ENCODE data around the gene SEPTIN10.
A peak's percentile ranks its signal among the peaks of the same experiment; 100 is the strongest.
"Not testable (repeated sequence)": the region's sequence is repeated elsewhere in the genome, so short reads cannot be mapped to it uniquely, and the experiment has no call there.

The SEPTIN10 gene

GRCh38 chr2:109649736-109650695 is 36.2 kb upstream of the SEPTIN10 start:
- no peak overlapping the region for H3K4me3 ChIP-seq (replicated peaks; ENCODE audit: low read depth, low read length)
- no peak for TF ChIP-seq CTCF (IDR thresholded peaks at IDR 0.05; ENCODE audit: low read length, missing control alignments)

GRCh38 chr2:109648041-109648527 is 34.3 kb upstream of the SEPTIN10 start:
- peak; percentile 31 for DNase-seq (ENCODE audit: low read depth)
- TF ChIP-seq CTCF (IDR thresholded peaks at IDR 0.05; ENCODE audit: low read length, missing control alignments) = no peak

More at GRCh38 chr2:109649736-109650695, 36.2 kb upstream of the SEPTIN10 start:
- no peak for DNase-seq (ENCODE audit: low read depth)

GRCh38 chr2:109647636-109648035 is 33.9 kb upstream of the SEPTIN10 start:
- TF ChIP-seq CTCF (IDR thresholded peaks at IDR 0.05; ENCODE audit: low read length, missing control alignments) = no peak
- no peak overlapping the region for H3K4me3 ChIP-seq (replicated peaks; ENCODE audit: low read depth, low read length)
- DNase-seq (ENCODE audit: low read depth) = no peak

More at GRCh38 chr2:109648041-109648527, 34.3 kb upstream of the SEPTIN10 start:
- no peak overlapping the region for H3K4me3 ChIP-seq (replicated peaks; ENCODE audit: low read depth, low read length)

GRCh38 chr2:109646961-109647360 is 33.2 kb upstream of the SEPTIN10 start:
- no peak for DNase-seq (ENCODE audit: low read depth)
- no peak for TF ChIP-seq CTCF (IDR thresholded peaks at IDR 0.05; ENCODE audit: low read length, missing control alignments)

GRCh38 chr2:109645412-109646184 is 31.8 kb upstream of the SEPTIN10 start:
- H3K4me3 ChIP-seq (replicated peaks; ENCODE audit: low read depth, low read length) = no peak overlapping the region
- no peak for TF ChIP-seq CTCF (IDR thresholded peaks at IDR 0.05; ENCODE audit: low read length, missing control alignments)
- DNase-seq (ENCODE audit: low read depth) = no peak

More at GRCh38 chr2:109646961-109647360, 33.2 kb upstream of the SEPTIN10 start:
- H3K4me3 ChIP-seq (replicated peaks; ENCODE audit: low read depth, low read length) = no peak overlapping the region

- no peak for TF ChIP-seq CTCF (IDR thresholded peaks at IDR 0.05; ENCODE audit: low read length, missing control alignments)
- DNase-seq (ENCODE audit: low read depth) = no peak
- no peak overlapping the region for H3K4me3 ChIP-seq (replicated peaks; ENCODE audit: low read depth, low read length)
Observed at GRCh38 chr2:109644571-109645275, 31.0 kb upstream of the SEPTIN10 start.

GRCh38 chr2:109640000-109640399 is 26.2 kb upstream of the SEPTIN10 start:
- not testable (repeated sequence) for H3K4me3 ChIP-seq (replicated peaks; ENCODE audit: low read depth, low read length); DNase-seq (ENCODE audit: low read depth)

Data from fibroblast of pulmonary artery (primary cell).